IPS-15b (cell line): ENCODE results near the gene B3GNT8.
"Not testable (repeated sequence)": the region's sequence is repeated elsewhere in the genome, so short reads cannot be mapped to it uniquely, and the experiment has no call there.

Experiments
- H3K27me3 ChIP-seq: one replicate; pipeline ENCODE4 v1.6.1; 2013; ENCODE audit warnings: low read length; ENCODE audit not compliant: control insufficient read depth, insufficient read depth
- H3K36me3 ChIP-seq: one replicate; pipeline ENCODE4 v1.6.1; 2013; ENCODE audit warnings: low read length; ENCODE audit not compliant: control insufficient read depth, insufficient read depth
- H3K4me1 ChIP-seq: one replicate; pipeline ENCODE4 v1.6.1; 2013; ENCODE audit warnings: mild to moderate bottlenecking, low read length; ENCODE audit not compliant: control insufficient read depth, insufficient read depth
- H3K4me3 ChIP-seq: one replicate; pipeline ENCODE4 v1.5.1; 2013; ENCODE audit warnings: low read depth, low read length
- H3K9ac ChIP-seq: one replicate; pipeline ENCODE4 v1.6.1; 2013; ENCODE audit warnings: low read depth, mild to moderate bottlenecking, low read length
- H3K9me3 ChIP-seq: one replicate; pipeline ENCODE4 v1.6.1; 2013; ENCODE audit warnings: mild to moderate bottlenecking, low read length; ENCODE audit not compliant: control insufficient read depth, insufficient read depth

Gene B3GNT8

DNA sequence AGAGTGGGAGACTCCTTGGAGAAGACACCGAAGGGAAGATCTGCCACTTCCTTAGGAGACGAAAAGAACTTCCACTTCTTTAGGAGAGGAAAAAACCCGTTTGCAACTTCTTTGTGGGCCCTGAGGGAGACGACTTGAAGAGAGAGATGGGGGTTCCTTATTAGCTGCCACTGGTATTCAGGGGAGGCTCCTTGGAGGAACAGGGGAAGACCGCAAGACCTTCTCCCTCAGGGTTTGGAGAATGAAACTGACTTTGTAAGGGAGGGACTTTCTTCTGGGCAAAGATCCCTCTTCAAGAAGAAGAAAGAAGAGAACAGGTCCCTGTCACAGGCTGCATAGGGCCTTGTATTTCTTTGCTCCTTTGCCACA, 29.1 kb downstream of the B3GNT8 start:
- Histone ChIP-seq H3K9me3 (no peaks in the 10 kb centered on the region), H3K4me3 (peak overlapping the region; percentile 78), H3K36me3 (no peaks in the 10 kb centered on the region), H3K4me1 (peaks cover 3% of the 10 kb centered on the region), H3K9ac (peak overlapping the region; percentile 93), H3K27me3 (no peaks in the 10 kb centered on the region)

DNA sequence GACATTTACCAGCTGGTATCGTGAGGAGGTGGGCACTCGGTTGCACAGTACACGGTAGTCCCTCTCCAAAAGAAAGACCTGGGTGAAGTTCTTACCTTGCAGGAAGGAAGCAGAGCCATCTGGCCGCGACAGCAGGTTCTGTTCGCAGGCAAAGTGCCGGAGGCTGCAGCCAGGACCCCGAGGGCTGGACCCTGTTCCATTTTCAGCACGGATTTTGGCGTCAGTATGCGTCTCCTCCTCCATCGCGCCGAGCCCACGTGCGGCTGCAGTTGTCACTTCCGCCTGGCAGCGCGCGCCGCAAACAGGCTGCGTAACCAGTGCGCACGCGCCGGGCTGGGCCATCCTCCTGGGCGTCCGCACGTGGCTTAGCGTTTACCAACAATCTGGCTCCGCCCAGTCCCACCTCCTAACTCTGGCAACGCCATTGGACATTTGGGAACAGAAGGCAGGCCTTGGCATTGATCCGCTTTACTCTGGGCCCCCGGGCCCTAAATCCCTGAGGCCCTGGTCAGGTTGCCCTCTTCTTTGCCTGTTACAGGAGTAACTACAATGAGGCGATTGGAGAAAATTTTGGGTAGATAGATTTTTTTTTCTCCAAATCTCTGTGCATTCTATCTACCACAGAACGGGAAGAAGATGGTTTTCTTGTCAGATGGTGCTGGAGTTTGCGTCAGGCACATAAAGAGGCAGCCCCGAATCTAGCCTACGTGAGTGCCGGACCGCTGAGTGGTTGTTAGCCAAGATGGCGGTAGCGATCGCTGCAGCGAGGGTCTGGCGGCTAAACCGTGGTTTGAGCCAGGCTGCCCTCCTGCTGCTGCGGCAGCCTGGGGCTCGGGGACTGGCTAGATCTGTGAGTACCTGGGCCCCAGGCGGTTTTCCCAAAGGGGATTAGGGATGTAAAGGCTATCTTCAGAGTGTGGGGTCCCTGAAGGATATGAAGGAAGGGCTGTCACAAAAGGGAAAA, 29.8 kb downstream of the B3GNT8 start, which contains the start of the genes BCKDHA and EXOSC5:
TSS of gene BCKDHA (plus strand) at position 733 of the 964 bp plus-strand sequence. CDS start at position 743, 10 bp downstream.
TSS of gene EXOSC5 (minus strand) at position 274 of the 964 bp plus-strand sequence. CDS start at position 243, 31 bp downstream.
- Histone ChIP-seq H3K4me1 (peaks cover 3% of the 10 kb centered on the region), H3K36me3 (no peaks in the 10 kb centered on the region), H3K27me3 (no peaks in the 10 kb centered on the region), H3K9ac (peak within 1 kb of the TSS; percentile 93), H3K4me3 (peak within 1 kb of the TSS; percentile 78), H3K9me3 (no peaks in the 10 kb centered on the region)

DNA sequence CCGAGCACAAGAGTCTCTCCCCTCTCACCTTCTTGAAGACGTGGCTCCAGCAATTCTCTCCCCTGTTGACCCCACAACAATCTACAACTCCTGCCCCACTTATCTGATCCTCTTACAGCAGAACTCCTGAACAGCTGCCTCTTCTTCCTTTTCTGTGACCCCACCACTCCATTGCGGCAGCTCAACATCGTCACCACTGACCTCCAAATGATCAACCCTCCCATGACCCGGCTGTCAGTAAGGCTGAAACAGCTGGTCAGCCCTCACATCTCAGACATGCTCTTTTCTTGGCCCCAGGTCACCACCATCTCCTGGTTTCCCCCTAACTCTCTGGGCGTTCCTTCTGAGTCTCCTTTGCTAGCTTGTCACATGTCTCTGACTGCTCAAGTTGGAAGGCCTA, 31.8 kb downstream of the B3GNT8 start:
- Histone ChIP-seq H3K4me1 (peaks cover 3% of the 10 kb centered on the region), H3K36me3 (peaks cover 10% of the 10 kb centered on the region), H3K4me3 (no peak overlapping the region), H3K9me3 (no peaks in the 10 kb centered on the region), H3K9ac (no peak overlapping the region), H3K27me3 (no peaks in the 10 kb centered on the region)

DNA sequence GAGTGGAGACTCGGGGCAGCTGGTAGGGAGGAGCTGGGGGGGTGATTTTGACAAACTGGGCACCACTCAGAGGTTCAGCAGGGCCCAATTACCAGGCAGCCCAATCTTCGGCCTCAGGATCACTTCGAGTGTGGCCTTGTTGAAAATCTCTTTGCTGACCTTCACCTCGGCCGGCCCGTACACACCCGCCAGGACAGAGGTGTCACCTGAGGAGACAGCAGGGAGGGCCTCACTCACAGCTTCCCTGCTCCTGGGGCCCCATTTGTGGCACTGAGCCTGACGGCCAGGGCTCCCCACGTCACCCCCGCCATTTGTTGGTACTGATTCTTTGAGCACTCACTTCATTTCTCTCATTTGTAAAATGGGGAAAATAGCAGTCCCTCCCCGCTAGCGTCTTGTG, 34.4 kb downstream of the B3GNT8 start:
- Histone ChIP-seq H3K9ac (no peak overlapping the region), H3K4me1 (no peaks in the 10 kb centered on the region), H3K9me3 (no peaks in the 10 kb centered on the region), H3K36me3 (peaks cover 20% of the 10 kb centered on the region), H3K27me3 (no peaks in the 10 kb centered on the region), H3K4me3 (no peak overlapping the region)

DNA sequence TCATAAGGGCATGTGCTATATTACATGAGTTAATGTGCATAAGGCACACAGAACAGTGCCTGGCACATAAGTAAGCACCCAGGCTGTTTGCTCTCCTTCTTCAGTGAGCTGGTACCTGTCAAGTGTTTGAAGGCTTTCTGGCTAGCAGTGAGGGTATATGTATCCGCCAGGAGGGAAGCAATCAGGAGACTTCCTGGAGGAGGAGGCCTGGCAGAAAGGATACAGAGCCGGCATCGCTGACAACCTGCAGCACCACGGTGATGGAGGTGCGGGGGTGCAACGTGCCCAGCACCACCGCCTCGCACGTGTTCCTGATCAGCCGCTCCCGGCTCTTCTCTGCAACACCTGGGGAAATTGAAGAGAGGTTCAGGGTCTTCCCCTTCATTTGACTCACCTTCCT, 35.6 kb downstream of the B3GNT8 start:
- no peak overlapping the region for H3K9ac ChIP-seq
- no peaks in the 10 kb centered on the region for H3K9me3 ChIP-seq
- H3K4me1 ChIP-seq, result no peaks in the 10 kb centered on the region
- H3K36me3 ChIP-seq, result peaks cover 20% of the 10 kb centered on the region
- H3K27me3 ChIP-seq, result no peaks in the 10 kb centered on the region
- no peak overlapping the region for H3K4me3 ChIP-seq

DNA sequence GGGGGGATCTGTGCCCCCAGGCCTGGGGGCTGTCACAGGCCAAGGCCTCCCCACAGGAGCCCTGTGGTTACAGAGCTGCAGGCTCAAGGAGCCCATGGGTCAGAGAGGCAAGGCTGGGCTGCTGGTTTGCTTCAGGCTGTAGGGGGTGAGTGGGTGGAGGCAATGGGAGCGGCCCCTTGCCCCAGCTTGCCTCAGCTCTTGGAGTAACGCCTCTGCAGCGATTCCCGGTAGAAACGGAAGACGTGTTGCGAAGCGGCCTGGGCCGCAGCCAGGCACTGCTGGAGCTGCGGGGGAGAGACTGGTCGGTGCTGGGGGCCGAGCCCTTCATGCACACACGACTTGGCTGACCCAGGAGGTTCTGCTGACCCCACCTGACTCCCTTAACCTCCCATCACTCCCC, 40.7 kb downstream of the B3GNT8 start:
- Histone ChIP-seq H3K27me3 (no peaks in the 10 kb centered on the region), H3K36me3 (peaks cover 12% of the 10 kb centered on the region), H3K9me3 (no peaks in the 10 kb centered on the region), H3K9ac (no peak overlapping the region), H3K4me1 (no peaks in the 10 kb centered on the region), H3K4me3 (no peak overlapping the region)

DNA sequence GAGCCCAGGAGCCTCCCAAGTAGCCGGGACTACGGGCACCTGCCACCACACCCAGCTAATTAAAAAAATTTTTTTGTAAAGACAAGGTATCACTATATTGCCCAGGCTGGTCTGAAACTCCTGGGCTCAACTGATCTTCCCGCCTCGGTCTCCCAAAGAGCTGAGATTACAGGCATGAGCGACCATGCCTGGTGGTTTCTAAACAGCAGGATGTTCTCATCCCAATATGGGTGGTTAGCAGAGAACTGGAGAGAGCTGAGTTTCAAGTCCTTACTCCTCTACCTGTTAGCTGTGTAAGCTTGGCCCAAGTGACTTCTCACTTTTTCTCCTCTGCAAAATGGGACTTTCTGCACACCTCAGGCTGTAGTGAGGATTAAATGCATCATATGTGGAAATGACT, 42.8 kb downstream of the B3GNT8 start:
- H3K4me3 ChIP-seq, result no peak overlapping the region
- peaks cover 6% of the 10 kb centered on the region for H3K36me3 ChIP-seq
- H3K9me3 ChIP-seq, result no peaks in the 10 kb centered on the region
- no peaks in the 10 kb centered on the region for H3K4me1 ChIP-seq
- no peaks in the 10 kb centered on the region for H3K27me3 ChIP-seq
- H3K9ac ChIP-seq, result no peak overlapping the region

DNA sequence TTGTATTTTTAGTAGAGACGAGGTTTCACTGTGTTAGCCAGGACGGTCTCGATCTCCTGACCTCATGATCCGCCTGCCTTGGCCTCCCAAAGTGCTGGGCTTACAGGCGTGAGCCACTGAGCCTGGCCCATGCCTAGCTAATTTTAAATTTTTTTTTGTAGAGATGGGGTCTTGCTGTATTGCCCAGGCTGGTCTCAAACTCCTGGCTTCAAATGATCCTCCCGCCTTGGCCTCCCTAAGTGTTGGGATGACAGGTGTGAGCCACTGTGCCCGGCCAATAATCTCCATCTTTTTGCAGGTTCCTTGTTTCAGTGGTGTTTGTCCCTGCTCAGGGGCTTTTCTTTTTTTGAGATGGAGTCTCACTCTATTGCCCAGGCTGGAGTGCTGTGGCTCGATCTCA, 45.6 kb downstream of the B3GNT8 start:
- not testable (repeated sequence) for H3K36me3 ChIP-seq, H3K9me3 ChIP-seq, H3K9ac ChIP-seq, H3K27me3 ChIP-seq, H3K4me1 ChIP-seq, H3K4me3 ChIP-seq

DNA sequence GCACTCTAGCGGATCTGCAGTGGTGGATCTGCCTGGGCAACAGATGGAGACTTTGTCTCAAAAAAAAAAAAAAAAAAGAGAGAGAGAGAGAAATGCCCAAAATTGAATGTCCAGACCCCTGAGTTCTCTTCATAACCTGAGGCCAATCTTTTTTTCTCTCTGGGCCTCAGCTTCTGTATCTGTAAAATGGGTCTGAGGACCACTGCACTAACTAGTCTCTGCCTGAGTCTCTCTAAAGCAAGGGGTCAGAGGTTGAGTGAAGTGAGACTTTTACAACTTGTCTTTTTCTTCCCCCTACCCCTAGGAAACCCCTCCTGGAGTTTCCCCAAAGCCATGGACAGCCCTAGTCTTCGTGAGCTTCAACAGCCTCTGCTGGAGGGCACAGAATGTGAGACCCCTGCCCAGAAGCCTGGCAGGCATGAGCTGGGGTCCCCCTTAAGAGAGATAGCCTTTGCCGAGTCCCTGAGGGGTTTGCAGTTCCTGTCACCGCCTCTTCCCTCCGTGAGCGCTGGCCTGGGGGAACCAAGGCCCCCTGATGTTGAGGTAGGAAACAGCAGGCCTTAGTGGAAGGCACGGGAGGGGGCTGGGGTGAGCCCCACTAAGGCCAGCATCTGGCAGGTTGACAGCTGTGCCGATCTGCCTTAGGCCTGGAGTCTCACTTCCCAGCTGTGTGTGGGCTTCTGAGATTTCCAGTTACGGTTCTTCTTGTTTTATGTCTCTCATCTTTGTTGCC, 49.0 kb downstream of the B3GNT8 start:
- Histone ChIP-seq H3K27me3 (peaks cover 5% of the 10 kb centered on the region), H3K4me3 (no peak overlapping the region), H3K9me3 (no peaks in the 10 kb centered on the region), H3K9ac (no peak overlapping the region), H3K4me1 (peaks cover 2% of the 10 kb centered on the region), H3K36me3 (no peaks in the 10 kb centered on the region)

DNA sequence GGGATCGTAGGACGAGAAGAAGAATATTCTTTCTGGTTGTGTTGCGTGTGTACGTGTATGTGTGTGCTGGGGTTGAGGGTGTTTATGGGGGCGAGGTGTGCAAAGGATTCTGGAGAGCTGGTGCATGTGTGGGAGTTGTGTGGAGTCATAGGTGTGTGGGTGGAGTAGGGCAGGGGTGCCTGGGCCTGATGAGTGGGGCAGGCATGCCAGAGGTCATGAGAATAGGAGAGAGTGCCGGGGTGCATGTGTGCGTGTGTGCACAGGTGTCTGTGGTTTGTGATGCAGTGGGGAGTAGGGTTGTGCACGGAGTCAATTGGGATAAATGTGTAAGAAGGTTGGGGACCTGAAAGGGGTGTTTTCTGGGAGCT, 50.2 kb downstream of the B3GNT8 start:
- H3K36me3 ChIP-seq, result no peaks in the 10 kb centered on the region
- H3K9me3 ChIP-seq, result no peaks in the 10 kb centered on the region
- H3K27me3 ChIP-seq, result peaks cover 5% of the 10 kb centered on the region
- H3K4me1 ChIP-seq, result peaks cover 2% of the 10 kb centered on the region
- H3K4me3 ChIP-seq, result peak overlapping the region; percentile 81
- H3K9ac ChIP-seq, result peak overlapping the region; percentile 2

DNA sequence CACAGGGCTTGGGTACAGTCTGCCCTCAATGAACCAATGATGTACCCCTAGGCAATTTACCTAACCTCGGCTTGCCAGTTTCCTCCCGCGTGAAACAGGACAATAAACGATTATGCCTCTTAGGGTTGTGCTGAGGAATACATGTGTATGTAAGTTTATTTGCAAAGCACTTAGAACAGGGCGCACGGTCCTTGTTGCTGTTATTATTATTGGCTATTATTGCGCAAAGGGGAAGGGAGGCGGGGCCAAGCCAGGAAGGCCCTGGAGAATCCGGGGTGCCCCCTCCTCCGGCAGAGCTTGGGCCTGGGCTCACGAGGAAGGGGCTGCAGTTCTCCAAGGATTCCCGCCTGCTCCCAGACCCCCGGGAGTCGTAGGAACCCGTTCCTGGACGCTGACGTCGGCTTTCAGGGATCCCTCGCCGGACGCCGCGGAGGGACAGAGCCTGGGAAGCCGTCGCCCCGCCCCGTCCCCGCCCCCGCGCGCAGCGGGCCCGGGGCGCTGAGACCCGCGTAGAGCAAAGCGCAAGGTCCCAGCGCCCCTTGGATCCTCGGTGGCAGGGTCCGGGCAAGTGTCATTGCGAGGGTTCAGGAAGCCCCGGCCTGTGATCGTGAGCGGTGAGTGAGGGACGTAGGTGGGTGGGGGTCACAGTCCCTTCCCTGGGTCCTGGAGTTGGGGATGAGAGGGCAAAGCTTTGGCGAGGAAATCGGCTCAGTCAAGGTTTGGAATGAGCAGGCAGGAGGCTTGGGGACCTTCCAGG, 50.8 kb downstream of the B3GNT8 start, which contains the start of gene TMEM91:
TSS of gene TMEM91 (plus strand) at position 293 of the 757 bp plus-strand sequence. CDS start 1,777 bp downstream, outside the sequence.
- Histone ChIP-seq H3K36me3 (no peaks in the 10 kb centered on the region), H3K27me3 (peaks cover 5% of the 10 kb centered on the region), H3K9ac (peak within 1 kb of the TSS; percentile 38), H3K9me3 (no peaks in the 10 kb centered on the region), H3K4me3 (peak within 1 kb of the TSS; percentile 81), H3K4me1 (peaks cover 2% of the 10 kb centered on the region)
